Measurements from ENCODE around the gene NRXN2. TPM values are rescaled to one million over a fixed set of nuclear protein-coding genes. Genes with fewer than 3 reads are reported as not detected.

The NRXN2 gene
- total and polyA plus RNA-seq, 2 of the 13 experiments (the other 11 are each of a cell fraction or from before 2014, with no cell fraction given) = not detected

- no peak for TF ChIP-seq NR2F6 (IDR thresholded peaks at IDR 0.05)
- no peak for TF ChIP-seq NR2F6 (CRISPR knock-in tag; IDR thresholded peaks at IDR 0.05)
These were observed 27.0 kb downstream of the NRXN2 start (continued) for GRCh38 chr11:64696045-64696444.

GRCh38 chr11:64695548-64695947 is 27.4 kb downstream of the NRXN2 start:
- BruUV-seq (replicated peaks) = no TSS peak
- CTCF ChIA-PET (ENCODE audit: low intra/inter-chr PET ratio, low total read pairs) = no interaction called here

More at GRCh38 chr11:64695548-64695947, 27.4 kb downstream of the NRXN2 start:
- H3K4me3 ChIP-seq (replicated peaks in 1 of 3; ENCODE audit: insufficient read depth in 1 of 3, low read depth in 2 of 3, low read length in 3 of 3) = no peak overlapping the region
- no peaks in the 10 kb centered on the region for H4K20me1 ChIP-seq (ENCODE audit: insufficient read depth, low read length)
- H3K79me2 ChIP-seq (ENCODE audit: insufficient read depth, low read length) = no peaks in the 10 kb centered on the region
- no peak for DNase-seq (ENCODE audit: low spot score)
- H3K36me3 ChIP-seq (replicated peaks in 1 of 2; ENCODE audit: control insufficient read depth in 1 of 2, insufficient read depth in 2 of 2, low read length in 2 of 2) = no peaks in the 10 kb centered on the region
- POLR2A ChIA-PET = no interaction called here
- H3K4me1 ChIP-seq (ENCODE audit: insufficient read depth, low read length) = no peaks in the 10 kb centered on the region
- no peak for ATAC-seq
- intact Hi-C loops (cut with micrococcal nuclease; ENCODE audit: unreplicated experiment) (no loop called here), in situ Hi-C loops (cut with HindIII; ENCODE audit: extremely low pct_ligation_motif_present, low pct_unique_long_range_greater_than_20kb) (no loop called here)
- H3K9me3 ChIP-seq (ENCODE audit: low read length) = no peaks in the 10 kb centered on the region
- no peak overlapping the region for H3K27ac ChIP-seq (ENCODE audit: extremely low read length, insufficient read depth, low read length)
- H3K9ac ChIP-seq (ENCODE audit: insufficient read depth, low read depth, low read length) = no peak overlapping the region
- 4% methylated on average over 5 of the region's 5 CpGs for WGBS (ENCODE audit: low lambda C conversion rate)
- TF ChIP-seq ZBTB3 (CRISPR knock-in tag; IDR thresholded peaks at IDR 0.05; ENCODE audit: borderline replicate concordance, low read depth) (no peak), PAX8 (CRISPR knock-in tag; IDR thresholded peaks at IDR 0.05; ENCODE audit: borderline replicate concordance) (no peak), ZNF24 (IDR thresholded peaks at IDR 0.05) (no peak), NCOR1 (IDR thresholded peaks at IDR 0.05; ENCODE audit: borderline replicate concordance, low read length) (no peak), ZNF230 (CRISPR knock-in tag; IDR thresholded peaks at IDR 0.05) (no peak), YEATS4 (CRISPR knock-in tag; IDR thresholded peaks at IDR 0.05; ENCODE audit: borderline replicate concordance) (no peak), BCL3 (CRISPR knock-in tag; IDR thresholded peaks at IDR 0.05) (no peak), STAT5B (CRISPR knock-in tag; IDR thresholded peaks at IDR 0.05) (no peak), ZNF224 (CRISPR knock-in tag; IDR thresholded peaks at IDR 0.05) (no peak), TOE1 (CRISPR knock-in tag; IDR thresholded peaks at IDR 0.05) (no peak), ZNF549 (CRISPR knock-in tag; IDR thresholded peaks at IDR 0.05) (no peak)
- TF ChIP-seq, protein P1, sequence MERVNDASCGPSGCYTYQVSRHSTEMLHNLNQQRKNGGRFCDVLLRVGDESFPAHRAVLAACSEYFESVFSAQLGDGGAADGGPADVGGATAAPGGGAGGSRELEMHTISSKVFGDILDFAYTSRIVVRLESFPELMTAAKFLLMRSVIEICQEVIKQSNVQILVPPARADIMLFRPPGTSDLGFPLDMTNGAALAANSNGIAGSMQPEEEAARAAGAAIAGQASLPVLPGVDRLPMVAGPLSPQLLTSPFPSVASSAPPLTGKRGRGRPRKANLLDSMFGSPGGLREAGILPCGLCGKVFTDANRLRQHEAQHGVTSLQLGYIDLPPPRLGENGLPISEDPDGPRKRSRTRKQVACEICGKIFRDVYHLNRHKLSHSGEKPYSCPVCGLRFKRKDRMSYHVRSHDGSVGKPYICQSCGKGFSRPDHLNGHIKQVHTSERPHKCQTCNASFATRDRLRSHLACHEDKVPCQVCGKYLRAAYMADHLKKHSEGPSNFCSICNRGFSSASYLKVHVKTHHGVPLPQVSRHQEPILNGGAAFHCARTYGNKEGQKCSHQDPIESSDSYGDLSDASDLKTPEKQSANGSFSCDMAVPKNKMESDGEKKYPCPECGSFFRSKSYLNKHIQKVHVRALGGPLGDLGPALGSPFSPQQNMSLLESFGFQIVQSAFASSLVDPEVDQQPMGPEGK (CRISPR knock-in tag; IDR thresholded peaks at IDR 0.05) = no peak
- TF ChIP-seq, protein P2, sequence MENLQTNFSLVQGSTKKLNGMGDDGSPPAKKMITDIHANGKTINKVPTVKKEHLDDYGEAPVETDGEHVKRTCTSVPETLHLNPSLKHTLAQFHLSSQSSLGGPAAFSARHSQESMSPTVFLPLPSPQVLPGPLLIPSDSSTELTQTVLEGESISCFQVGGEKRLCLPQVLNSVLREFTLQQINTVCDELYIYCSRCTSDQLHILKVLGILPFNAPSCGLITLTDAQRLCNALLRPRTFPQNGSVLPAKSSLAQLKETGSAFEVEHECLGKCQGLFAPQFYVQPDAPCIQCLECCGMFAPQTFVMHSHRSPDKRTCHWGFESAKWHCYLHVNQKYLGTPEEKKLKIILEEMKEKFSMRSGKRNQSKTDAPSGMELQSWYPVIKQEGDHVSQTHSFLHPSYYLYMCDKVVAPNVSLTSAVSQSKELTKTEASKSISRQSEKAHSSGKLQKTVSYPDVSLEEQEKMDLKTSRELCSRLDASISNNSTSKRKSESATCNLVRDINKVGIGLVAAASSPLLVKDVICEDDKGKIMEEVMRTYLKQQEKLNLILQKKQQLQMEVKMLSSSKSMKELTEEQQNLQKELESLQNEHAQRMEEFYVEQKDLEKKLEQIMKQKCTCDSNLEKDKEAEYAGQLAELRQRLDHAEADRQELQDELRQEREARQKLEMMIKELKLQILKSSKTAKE (CRISPR knock-in tag; IDR thresholded peaks at IDR 0.05; ENCODE audit: borderline replicate concordance) = no peak
- H3K27me3 ChIP-seq (ENCODE audit: control insufficient read depth in 1 of 2, insufficient read depth in 2 of 2, low read length in 2 of 2) = peaks cover 5 to 82% of the 10 kb centered on the region in 2 experiments; a peak in 4 of 5 replicates
- no peak overlapping the region for H3K4me2 ChIP-seq (ENCODE audit: low read depth, low read length)
- FAIRE-seq = no peak
- H2AFZ ChIP-seq (ENCODE audit: low read length) = no peak overlapping the region
